Fibroblast of the aortic adventitia (primary cell): ENCODE data around the gene RTL5. TPM values are rescaled to one million over a fixed set of nuclear protein-coding genes. Genes with fewer than 3 reads are reported as not detected.

Experiments used
- DNase-seq: peaks from one replicate; pipeline ENCODE4 v3.0.0-alpha.2; 2010; ENCODE audit warnings: low read depth
- H3K4me3 ChIP-seq: 2 replicates; pipeline ENCODE4 v1.5.1; 2011; ENCODE audit warnings: low read depth, mild to moderate bottlenecking, control low read depth, low read length, moderate library complexity
- total RNA-seq: library from RNA; depleted of rRNA; stranded (reverse); fragments of >200 nt; gene quantifications from 2 replicates; pipeline ENCODE4 v1.2.3, GENCODE V29; 2012; ENCODE audit warnings: low replicate concordance
- TF ChIP-seq, protein P1 (sequence below): IDR thresholded peaks from 2 replicates; pipeline ENCODE4 v1.5.1; 2011; ENCODE audit warnings: mild to moderate bottlenecking, low read length, control low read depth, inconsistent platforms; ENCODE audit not compliant: insufficient read depth

The RTL5 gene
- total RNA-seq, 1 donor = 2.3 TPM

DNA sequence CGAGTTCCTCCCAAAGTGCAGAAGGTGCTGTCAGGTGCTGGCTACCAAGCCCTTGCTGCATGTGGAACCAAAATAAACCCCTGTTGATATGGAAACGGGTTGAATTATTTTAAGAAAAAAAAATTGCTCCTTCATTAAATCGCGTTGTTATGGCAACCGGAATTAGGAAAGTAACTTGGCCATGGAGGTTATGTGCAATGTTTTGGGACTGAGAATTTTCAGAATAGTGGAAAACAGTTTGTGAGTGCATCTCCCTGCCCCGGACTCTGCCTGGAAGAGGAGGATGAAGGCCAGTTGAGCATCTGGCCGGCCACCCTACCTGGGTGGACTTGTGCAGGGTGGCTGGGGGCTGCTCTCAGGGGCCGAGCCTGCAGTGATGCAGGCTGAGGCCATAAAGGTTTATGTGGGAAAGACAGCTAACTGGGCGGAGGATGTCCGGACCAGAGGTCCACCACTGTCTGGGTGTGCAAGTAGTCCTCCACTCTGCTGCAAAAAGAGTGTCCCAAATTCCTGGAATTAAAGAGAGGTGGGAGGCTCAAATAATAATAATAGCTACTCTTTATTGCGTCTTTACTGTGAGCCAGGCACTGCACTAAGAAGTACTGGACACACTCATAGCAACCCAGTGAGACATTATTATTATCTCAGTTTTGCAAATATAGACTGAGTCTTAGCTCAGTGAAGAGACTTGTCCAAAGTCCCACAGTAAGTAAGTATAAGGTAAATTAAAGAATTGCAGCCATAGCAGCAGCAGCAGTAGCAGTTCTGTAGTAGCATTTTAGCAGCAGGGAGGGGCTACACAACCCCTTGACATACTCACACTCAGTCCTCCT is 20.6 kb downstream of the RTL5 start:
- TF ChIP-seq, protein P1, sequence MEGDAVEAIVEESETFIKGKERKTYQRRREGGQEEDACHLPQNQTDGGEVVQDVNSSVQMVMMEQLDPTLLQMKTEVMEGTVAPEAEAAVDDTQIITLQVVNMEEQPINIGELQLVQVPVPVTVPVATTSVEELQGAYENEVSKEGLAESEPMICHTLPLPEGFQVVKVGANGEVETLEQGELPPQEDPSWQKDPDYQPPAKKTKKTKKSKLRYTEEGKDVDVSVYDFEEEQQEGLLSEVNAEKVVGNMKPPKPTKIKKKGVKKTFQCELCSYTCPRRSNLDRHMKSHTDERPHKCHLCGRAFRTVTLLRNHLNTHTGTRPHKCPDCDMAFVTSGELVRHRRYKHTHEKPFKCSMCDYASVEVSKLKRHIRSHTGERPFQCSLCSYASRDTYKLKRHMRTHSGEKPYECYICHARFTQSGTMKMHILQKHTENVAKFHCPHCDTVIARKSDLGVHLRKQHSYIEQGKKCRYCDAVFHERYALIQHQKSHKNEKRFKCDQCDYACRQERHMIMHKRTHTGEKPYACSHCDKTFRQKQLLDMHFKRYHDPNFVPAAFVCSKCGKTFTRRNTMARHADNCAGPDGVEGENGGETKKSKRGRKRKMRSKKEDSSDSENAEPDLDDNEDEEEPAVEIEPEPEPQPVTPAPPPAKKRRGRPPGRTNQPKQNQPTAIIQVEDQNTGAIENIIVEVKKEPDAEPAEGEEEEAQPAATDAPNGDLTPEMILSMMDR = no peak
- DNase-seq = no peak
- H3K4me3 ChIP-seq = no peak overlapping the region

DNA sequence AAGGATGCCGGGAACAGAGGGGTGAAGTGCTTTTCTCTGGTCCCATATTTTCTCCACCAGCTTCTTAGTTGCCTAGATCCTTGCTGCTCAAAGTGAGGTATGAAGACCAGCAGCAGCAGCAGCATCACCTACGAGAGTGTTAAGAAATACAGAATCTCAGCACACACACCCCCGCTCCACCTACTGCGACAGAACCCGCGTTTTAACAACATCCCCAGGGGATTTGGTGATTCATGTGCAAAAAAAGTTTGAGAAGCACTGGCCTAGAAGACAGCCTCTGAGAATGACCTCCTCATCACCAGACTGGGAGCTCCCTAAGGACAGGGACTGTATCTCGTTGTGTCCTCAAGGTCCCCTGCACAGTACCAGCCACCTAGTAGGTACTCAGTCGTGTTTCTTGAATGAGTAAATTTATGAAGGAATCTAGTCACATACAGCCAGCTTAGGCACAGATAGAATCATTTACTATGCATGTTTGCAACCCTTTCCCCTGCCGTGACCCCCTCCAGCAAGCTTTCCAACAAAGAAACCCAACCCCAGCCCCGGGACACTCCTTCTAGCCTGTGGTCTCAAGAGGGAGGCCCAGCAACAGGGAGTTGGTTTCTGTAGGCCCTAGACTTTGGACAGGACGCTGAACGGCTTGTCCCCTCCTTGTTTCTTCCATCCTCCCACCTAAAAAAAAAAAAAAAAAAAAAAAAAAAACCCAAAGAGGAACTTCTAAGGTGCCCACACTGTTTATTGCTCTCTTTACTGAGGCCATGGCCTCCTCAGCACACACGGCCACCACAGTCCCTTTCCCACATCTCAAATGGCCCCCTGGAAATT is 21.5 kb downstream of the RTL5 start:
- TF ChIP-seq, protein P1 = no peak
- H3K4me3 ChIP-seq = no peak overlapping the region
- DNase-seq = no peak

- H3K4me3 ChIP-seq = no peak overlapping the region
- TF ChIP-seq, protein P1 = no peak
- no peak for DNase-seq
Observed at GRCh38 chrX:72108666-72109065, 23.0 kb downstream of the RTL5 start.

DNA sequence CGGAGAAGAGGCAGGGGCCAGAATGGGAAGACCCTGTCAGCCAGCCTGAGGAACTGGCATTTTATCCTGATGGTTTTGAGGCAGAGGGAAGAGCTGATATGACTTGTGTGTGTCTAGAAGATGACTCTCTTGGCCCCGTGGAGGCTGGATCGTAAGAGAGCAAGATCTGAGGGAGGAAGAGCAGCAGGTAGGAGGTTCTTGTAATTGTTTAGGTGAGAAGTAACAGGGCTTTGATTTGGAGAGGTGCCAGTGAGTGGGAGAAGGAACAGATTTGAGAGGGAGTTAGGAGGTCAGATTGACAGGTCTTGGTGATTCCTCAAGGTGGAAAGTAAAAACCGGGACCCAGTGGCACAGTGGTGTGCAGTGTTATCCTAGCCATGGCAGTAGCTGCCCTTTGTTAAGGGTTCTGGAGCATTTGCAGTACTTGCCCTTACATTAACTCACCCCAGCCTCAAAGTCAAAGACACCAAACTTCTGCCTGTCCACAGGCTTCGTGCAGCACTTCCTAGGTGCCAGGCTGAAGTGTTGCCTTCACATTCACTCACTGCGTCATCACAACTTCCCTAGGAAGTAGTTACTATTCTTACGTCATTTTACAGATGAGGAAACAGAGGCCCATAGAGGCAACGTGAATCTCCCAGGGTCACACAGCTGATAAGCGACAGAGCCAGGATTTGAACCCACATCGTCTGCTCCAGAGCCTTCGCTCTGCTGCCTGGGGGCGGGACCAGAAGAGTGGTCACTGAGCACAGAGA is 23.7 kb downstream of the RTL5 start:
- DNase-seq = no peak
- no peak overlapping the region for H3K4me3 ChIP-seq
- TF ChIP-seq, protein P1 = no peak

GRCh38 chrX:72107320-72107719 is 24.4 kb downstream of the RTL5 start:
- peak; percentile 27 for DNase-seq
- no peak overlapping the region for H3K4me3 ChIP-seq
- TF ChIP-seq, protein P1 = no peak

DNA sequence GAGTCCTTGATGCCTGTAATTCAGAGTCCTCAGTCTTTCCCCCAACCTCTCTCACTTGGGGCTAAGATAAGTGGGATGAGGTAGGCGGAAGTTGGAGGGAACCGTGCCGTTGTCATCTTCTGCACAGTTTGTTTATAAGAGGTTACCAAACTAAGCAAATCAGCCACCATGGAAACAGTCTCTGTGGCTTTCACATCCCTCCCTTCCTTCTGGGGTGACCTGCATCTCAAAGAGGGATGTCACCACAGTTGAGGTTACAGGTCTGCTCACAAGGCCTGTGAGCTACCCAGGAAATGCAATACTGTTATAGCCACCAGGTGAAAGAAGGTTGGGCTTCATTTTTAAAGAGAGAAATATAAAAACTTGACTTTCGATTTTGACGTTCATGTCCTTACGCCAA is 26.3 kb downstream of the RTL5 start:
- H3K4me3 ChIP-seq = no peak overlapping the region
- DNase-seq = no peak
- TF ChIP-seq, protein P1 = no peak
